Calu3 (cell line): ENCODE results near the gene TSSC4. TPM values are rescaled to one million over a fixed set of nuclear protein-coding genes. Genes with fewer than 3 reads are reported as not detected.

ENCODE experiments used
- BruUV-seq: library from RNA; stranded (reverse); fragments of 400-500 nt; replicated peaks from 2 replicates; lab custom pipeline; 2021; lab: Mats Ljungman, UMichigan
- CTCF ChIA-PET: fragments of 300-600 bp; sonication (Branson Sonifier 250); formaldehyde crosslinking; loops from one replicate; lab custom pipeline; 2022; ENCODE audit warnings: antibody characterized with exemption; lab: Charles Lee
- DNase-seq: peaks from one replicate; pipeline ENCODE4 v3.0.0; 2022
- H3K27ac Mint-ChIP-seq: one replicate; pipeline ENCODE4 v1.8.0; 2022; ENCODE audit warnings: mixed read lengths; ENCODE audit not compliant: unreplicated experiment
- H3K27me3 Mint-ChIP-seq: one replicate; pipeline ENCODE4 v1.8.0; 2022; ENCODE audit warnings: mixed read lengths; ENCODE audit not compliant: unreplicated experiment
- H3K36me3 Mint-ChIP-seq: one replicate; pipeline ENCODE4 v1.8.0; 2022; ENCODE audit warnings: mild to moderate bottlenecking, moderate library complexity, mixed read lengths; ENCODE audit not compliant: insufficient read depth, unreplicated experiment
- H3K4me1 Mint-ChIP-seq: one replicate; pipeline ENCODE4 v1.8.0; 2022; ENCODE audit warnings: mild to moderate bottlenecking, low read depth, mixed read lengths; ENCODE audit not compliant: unreplicated experiment
- H3K4me3 Mint-ChIP-seq: one replicate; pipeline ENCODE4 v1.8.0; 2022; ENCODE audit warnings: mild to moderate bottlenecking, low read depth, moderate library complexity, mixed read lengths; ENCODE audit not compliant: unreplicated experiment
- H3K9me3 Mint-ChIP-seq: one replicate; pipeline ENCODE4 v1.8.0; 2022; ENCODE audit warnings: low read depth, mixed read lengths; ENCODE audit not compliant: unreplicated experiment
- intact Hi-C: fragments of 100-400 bp; cut with micrococcal nuclease; formaldehyde crosslinking; loops from one replicate; pipeline ENCODE4 v1.10.0; 2022; ENCODE audit not compliant: unreplicated experiment
- total RNA-seq: library from RNA; stranded (reverse); gene quantifications from 2 replicates; pipeline ENCODE4 v1.2.3, GENCODE V29; 2022
- TF ChIP-seq, protein P1 (sequence below): fragments of 200-600 bp; IDR thresholded peaks from one replicate; pipeline ENCODE4 v1.8.0; 2022; ENCODE audit warnings: antibody characterized with exemption; ENCODE audit not compliant: unreplicated experiment

The TSSC4 gene
- total RNA-seq, 1 experiment from 2014 or later: 49.4 TPM

DNA sequence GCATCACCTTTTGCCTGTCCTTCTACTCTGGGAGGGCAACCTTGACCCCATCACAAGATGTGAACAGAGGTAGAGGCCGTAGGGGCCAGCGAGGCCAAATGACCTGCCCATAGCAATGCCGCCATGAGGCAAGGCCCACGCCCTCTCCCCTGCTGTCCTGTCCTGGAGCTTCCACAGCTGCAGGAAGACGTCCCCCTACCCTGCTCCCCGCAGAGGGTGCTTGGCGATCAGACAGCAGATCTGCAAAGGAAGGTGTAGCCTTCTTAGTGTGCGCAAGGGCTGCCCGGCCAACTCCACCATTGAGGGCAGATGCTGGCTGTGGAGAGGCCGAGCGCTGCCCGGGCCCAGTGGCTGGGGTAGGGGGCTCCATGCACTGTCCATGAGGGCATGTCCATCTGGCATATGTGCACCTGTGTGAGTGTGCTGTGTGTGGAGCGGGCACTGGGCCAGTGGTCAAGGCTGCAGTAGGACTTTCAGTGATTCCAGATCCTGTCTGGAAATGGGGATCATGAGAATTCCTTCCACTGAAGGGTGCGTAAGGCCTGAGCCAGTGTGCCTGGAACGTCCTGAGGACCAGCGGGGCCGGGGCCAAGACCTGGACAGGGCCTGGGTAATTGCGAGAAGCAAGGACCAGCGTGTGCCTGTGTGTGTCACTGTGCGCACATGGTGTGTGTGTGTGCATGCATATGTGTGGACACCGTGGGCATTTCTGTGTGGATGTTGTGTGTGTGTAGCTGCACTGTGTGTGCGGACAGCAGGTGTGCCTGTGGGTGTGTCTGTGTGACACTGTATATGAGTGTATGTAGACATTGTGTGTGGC is 32.8 kb downstream of the TSSC4 start:
- Mint-ChIP-seq H3K36me3 (no peaks in the 10 kb centered on the region), H3K27me3 (peaks cover 8% of the 10 kb centered on the region), H3K9me3 (no peaks in the 10 kb centered on the region), H3K4me3 (no peak overlapping the region), H3K27ac (no peak overlapping the region), H3K4me1 (no peaks in the 10 kb centered on the region)
- TF ChIP-seq, protein P1, sequence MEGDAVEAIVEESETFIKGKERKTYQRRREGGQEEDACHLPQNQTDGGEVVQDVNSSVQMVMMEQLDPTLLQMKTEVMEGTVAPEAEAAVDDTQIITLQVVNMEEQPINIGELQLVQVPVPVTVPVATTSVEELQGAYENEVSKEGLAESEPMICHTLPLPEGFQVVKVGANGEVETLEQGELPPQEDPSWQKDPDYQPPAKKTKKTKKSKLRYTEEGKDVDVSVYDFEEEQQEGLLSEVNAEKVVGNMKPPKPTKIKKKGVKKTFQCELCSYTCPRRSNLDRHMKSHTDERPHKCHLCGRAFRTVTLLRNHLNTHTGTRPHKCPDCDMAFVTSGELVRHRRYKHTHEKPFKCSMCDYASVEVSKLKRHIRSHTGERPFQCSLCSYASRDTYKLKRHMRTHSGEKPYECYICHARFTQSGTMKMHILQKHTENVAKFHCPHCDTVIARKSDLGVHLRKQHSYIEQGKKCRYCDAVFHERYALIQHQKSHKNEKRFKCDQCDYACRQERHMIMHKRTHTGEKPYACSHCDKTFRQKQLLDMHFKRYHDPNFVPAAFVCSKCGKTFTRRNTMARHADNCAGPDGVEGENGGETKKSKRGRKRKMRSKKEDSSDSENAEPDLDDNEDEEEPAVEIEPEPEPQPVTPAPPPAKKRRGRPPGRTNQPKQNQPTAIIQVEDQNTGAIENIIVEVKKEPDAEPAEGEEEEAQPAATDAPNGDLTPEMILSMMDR: no peak
- intact Hi-C loops: loop anchor here (10.0 kb wide), 1 partner anchor 451 kb away; the partner anchor contains the start of gene CDKN1C
- no TSS peak for BruUV-seq
- DNase-seq: no peak
- CTCF ChIA-PET: interaction anchor here (0.6 kb wide), 1 partner anchor 439 kb away, joined by 3 read pairs; no protein-coding TSS in a partner anchor

DNA sequence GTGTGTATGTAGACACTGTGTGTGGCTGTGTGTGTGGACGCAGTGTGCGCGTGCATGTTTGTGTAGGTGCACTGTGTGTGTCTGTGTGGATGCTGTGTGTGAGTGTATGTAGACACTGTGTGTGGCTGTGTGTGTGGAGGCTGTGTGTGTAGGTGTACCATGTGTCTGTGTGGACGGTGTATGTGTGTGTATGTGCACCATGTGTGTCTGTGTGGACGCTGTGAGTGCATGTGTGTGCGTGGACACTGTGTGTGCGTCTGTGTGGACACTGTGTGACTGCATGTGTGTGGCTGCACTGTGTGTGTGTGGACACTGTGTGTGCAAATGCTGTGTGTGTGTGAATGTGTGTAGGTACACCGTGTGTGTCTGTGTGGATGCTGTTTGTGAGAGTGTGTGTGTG is 33.5 kb downstream of the TSSC4 start:
- TF ChIP-seq, protein P1: no peak
- intact Hi-C loops: loop anchor here (10.0 kb wide), 1 partner anchor 451 kb away; the partner anchor contains the start of gene CDKN1C
- CTCF ChIA-PET: no interaction called here
- Mint-ChIP-seq H3K27me3 (peaks cover 15% of the 10 kb centered on the region), H3K27ac (no peak overlapping the region), H3K9me3 (no peaks in the 10 kb centered on the region), H3K4me1 (no peaks in the 10 kb centered on the region), H3K36me3 (no peaks in the 10 kb centered on the region), H3K4me3 (no peak overlapping the region)
- DNase-seq: no peak
- BruUV-seq: no TSS peak

DNA sequence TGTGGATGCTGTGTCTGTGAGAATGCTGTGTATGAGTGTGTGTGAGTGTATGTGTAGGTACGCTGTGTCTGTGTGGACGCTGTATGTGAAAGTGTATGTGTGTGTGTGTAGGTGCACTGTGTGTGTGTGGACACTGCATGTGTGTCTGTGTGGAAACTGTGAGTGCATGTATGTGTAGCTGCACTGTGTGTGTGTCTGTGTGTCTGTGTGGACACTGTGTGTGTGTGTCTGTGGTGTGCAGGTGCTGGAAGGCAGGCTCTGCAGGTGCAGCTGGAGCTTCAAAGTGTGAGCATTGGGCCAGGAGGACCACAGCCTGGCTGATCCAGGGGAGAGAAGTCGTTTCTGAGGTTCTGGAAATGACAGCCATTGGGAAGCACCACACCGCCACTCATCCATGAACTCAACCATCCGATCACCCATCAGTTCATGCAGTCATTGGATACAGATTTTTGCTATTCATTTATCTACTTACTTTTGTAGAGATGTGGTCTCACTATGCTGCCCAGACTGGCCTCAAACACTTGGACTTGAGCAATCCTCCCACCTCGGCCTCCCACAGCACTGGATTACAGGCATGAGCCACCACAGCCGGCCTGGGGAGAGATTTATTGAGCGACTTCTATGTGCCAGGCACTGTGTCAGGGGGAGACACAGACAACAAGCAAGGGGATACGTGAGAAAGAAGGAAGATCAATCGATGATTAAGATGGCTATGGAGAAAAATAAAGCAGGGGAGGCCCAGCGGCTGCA is 34.1 kb downstream of the TSSC4 start:
- no TSS peak for BruUV-seq
- Mint-ChIP-seq H3K9me3 (no peaks in the 10 kb centered on the region), H3K4me3 (no peak overlapping the region), H3K27ac (no peak overlapping the region), H3K27me3 (peaks cover 22% of the 10 kb centered on the region), H3K36me3 (no peaks in the 10 kb centered on the region), H3K4me1 (no peaks in the 10 kb centered on the region)
- CTCF ChIA-PET: no interaction called here
- DNase-seq: no peak
- TF ChIP-seq, protein P1: no peak
- intact Hi-C loops: loop anchor here (10.0 kb wide), 1 partner anchor 450 kb away; the partner anchor contains the start of gene CDKN1C

DNA sequence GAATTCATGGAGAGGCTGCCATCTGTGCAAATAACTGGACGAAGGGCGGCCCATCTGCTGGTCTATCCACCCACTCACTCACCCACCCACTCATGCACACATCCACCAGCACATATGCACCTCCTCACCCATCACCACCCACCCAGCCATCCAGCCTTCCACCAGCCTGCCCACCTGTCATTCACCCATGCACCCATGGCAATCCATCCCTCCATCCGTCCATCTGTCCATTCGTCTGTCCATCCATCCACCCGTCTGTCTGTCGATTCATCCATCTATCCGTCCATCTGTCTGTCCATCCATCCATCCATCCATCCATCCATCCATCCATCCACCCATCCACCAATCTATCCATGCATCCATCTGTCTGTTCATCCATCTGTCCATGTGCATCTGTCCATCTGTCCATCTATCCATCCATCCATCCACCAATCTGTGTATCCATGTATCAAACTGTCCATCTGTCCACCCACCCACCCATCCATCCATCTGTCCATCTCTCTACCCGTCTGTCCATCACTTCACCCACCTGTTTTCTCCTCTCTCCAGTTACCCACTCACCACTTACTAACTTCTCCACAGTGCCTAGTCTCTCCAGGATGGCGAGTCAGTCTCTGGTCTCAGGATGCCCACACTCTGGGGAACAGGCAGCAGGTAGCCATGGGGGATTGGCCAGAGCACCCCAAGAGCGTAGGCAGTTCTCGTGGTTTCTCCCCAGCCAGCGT is 34.9 kb downstream of the TSSC4 start:
- no peak overlapping the region for H3K27ac Mint-ChIP-seq
- no peaks in the 10 kb centered on the region for H3K4me1 Mint-ChIP-seq
- TF ChIP-seq, protein P1: no peak
- H3K27me3 Mint-ChIP-seq: peaks cover 29% of the 10 kb centered on the region
- no peaks in the 10 kb centered on the region for H3K9me3 Mint-ChIP-seq
- DNase-seq: no peak
- intact Hi-C loops: loop anchor here (10.0 kb wide), 1 partner anchor 449 kb away; the partner anchor contains the start of gene CDKN1C
- BruUV-seq: no TSS peak
- no peak overlapping the region for H3K4me3 Mint-ChIP-seq
- no peaks in the 10 kb centered on the region for H3K36me3 Mint-ChIP-seq
- CTCF ChIA-PET: no interaction called here
